H1 (cell line): ENCODE data around the gene CAPN7. TPM values are rescaled to one million over a fixed set of nuclear protein-coding genes. Genes with fewer than 3 reads are reported as not detected.

Experiments
- CTCF ChIA-PET: fragments of 300-600 bp; sonication (Branson Sonifier 250); formaldehyde crosslinking; loops from one replicate; lab custom pipeline; 2021; ENCODE audit not compliant: partially characterized antibody; lab: Charles Lee
- POLR2A ChIA-PET: fragments of 300-600 bp; sonication (Branson Sonifier 250); formaldehyde crosslinking; loops from one replicate; lab custom pipeline; 2021; ENCODE audit warnings: inconsistent platforms; ENCODE audit not compliant: partially characterized antibody; lab: Charles Lee
- DNase-seq, 2 experiments: peaks; one replicate each; pipeline versions ENCODE4 v3.0.0 to v3.0.0-alpha.2; 2010 to 2022; ENCODE audit warnings: low spot score in 2 of 2, low read depth in 1 of 2, mixed read lengths in 1 of 2
- FAIRE-seq: peaks from 2 replicates; lab custom pipeline; 2011; peaks lifted over from hg19 to GRCh38; lab: Jason Lieb, UNC
- H2AFZ ChIP-seq: 2 replicates; pipeline ENCODE4 v1.8.1; 2012; ENCODE audit warnings: low read length, inconsistent platforms
- H2AK5ac ChIP-seq: 2 replicates; pipeline ENCODE4 v1.6.1; 2013; ENCODE audit warnings: low read depth, low read length
- H2BK120ac ChIP-seq: replicated peaks from 2 replicates; pipeline ENCODE3; 2013; ENCODE audit warnings: low read depth, low read length, inconsistent platforms
- H2BK12ac ChIP-seq: 2 replicates; pipeline ENCODE4 v1.6.1; 2013; ENCODE audit warnings: low read depth, low read length
- H2BK15ac ChIP-seq: 2 replicates; pipeline ENCODE4 v1.6.1; 2013; ENCODE audit warnings: low read length
- H2BK20ac ChIP-seq: 2 replicates; pipeline ENCODE4 v1.6.1; 2013; ENCODE audit warnings: low read length
- H2BK5ac ChIP-seq: 2 replicates; pipeline ENCODE4 v1.6.1; 2013; ENCODE audit warnings: low read depth, low read length
- H3K14ac ChIP-seq: 2 replicates; pipeline ENCODE4 v1.6.1; 2013; ENCODE audit warnings: inconsistent platforms; ENCODE audit not compliant: insufficient read length
- H3K18ac ChIP-seq: 2 replicates; pipeline ENCODE4 v1.6.1; 2013; ENCODE audit warnings: low read length; ENCODE audit errors: extremely low read depth
- H3K23ac ChIP-seq: 2 replicates; pipeline ENCODE4 v1.6.1; 2013; ENCODE audit warnings: inconsistent platforms; ENCODE audit not compliant: insufficient read length
- H3K23me2 ChIP-seq: 2 replicates; pipeline ENCODE4 v1.6.1; 2013; ENCODE audit warnings: low read depth, low read length
- H3K27ac ChIP-seq: 2 replicates; pipeline ENCODE4 v1.6.1; 2011; ENCODE audit warnings: low read depth, low read length, inconsistent platforms
- H3K27me3 ChIP-seq, 4 experiments: replicated peaks in 1 of 4; 1 replicate in 1 of 4; 2 replicates in 3 of 4; pipeline versions ENCODE4 v1.6.1 to v1.8.1; 2011 to 2013; ENCODE audit warnings: low read length in 3 of 4, mild to moderate bottlenecking in 3 of 4, inconsistent platforms in 2 of 4, mixed read lengths in 2 of 4, moderate library complexity in 1 of 4; ENCODE audit not compliant: control insufficient read depth in 3 of 4, insufficient read depth in 3 of 4; ENCODE audit errors: extremely low read depth in 1 of 4
- H3K36me3 ChIP-seq, 4 experiments: 2 replicates each; pipeline versions ENCODE4 v1.6.1 to v1.8.1; 2011 to 2013; ENCODE audit warnings: mild to moderate bottlenecking in 4 of 4, low read length in 3 of 4, moderate library complexity in 2 of 4, control low read depth in 1 of 4, inconsistent platforms in 1 of 4; ENCODE audit not compliant: insufficient read depth in 4 of 4, control insufficient read depth in 2 of 4
- H3K4ac ChIP-seq: replicated peaks from 2 replicates; pipeline ENCODE3; 2013; ENCODE audit warnings: low read length, low read depth, mixed read lengths, inconsistent platforms; ENCODE audit not compliant: insufficient read length
- H3K4me1 ChIP-seq, 4 experiments: replicated peaks in 1 of 4; 1 replicate in 1 of 4; 2 replicates in 3 of 4; pipeline versions ENCODE4 v1.6.1 to v1.8.1; 2011 to 2013; ENCODE audit warnings: low read length in 3 of 4, inconsistent platforms in 2 of 4, mixed read lengths in 1 of 4; ENCODE audit not compliant: insufficient read depth in 4 of 4, control insufficient read depth in 3 of 4
- H3K4me2 ChIP-seq, 2 experiments: 2 replicates each; pipeline versions ENCODE4 v1.6.1 to v1.8.1; 2011 to 2013; ENCODE audit warnings: low read depth in 2 of 2, low read length in 2 of 2, control low read depth in 1 of 2, inconsistent platforms in 1 of 2, mild to moderate bottlenecking in 1 of 2; ENCODE audit not compliant: insufficient read depth in 1 of 2
- H3K4me3 ChIP-seq, 4 experiments: fragments of 200-600, 300-600 bp in 1 of 4; sonication (generic), shearing (Covaris generic), sonication (Bioruptor Twin) in 1 of 4; 2 replicates each; pipeline versions ENCODE4 v1.5.1 to v1.8.1; 2011 to 2016; ENCODE audit warnings: low read length in 4 of 4, low read depth in 3 of 4, control low read depth in 2 of 4, inconsistent platforms in 2 of 4, mild to moderate bottlenecking in 2 of 4, mixed read lengths in 1 of 4, moderate library complexity in 1 of 4; ENCODE audit not compliant: insufficient read depth in 2 of 4; ENCODE audit errors: extremely low read depth in 1 of 4
- H3K56ac ChIP-seq: replicated peaks from 2 replicates; pipeline ENCODE3; 2013; ENCODE audit warnings: low read depth, mild to moderate bottlenecking, mixed read lengths, low read length, inconsistent platforms; ENCODE audit not compliant: insufficient read length
- H3K79me1 ChIP-seq: 2 replicates; pipeline ENCODE4 v1.6.1; 2013; ENCODE audit warnings: low read depth, low read length, control low read depth
- H3K79me2 ChIP-seq, 2 experiments: 2 replicates each; pipeline versions ENCODE4 v1.6.1 to v1.8.1; 2012 to 2013; ENCODE audit warnings: low read length in 2 of 2, mild to moderate bottlenecking in 2 of 2, inconsistent platforms in 1 of 2; ENCODE audit not compliant: insufficient read depth in 2 of 2, control insufficient read depth in 1 of 2
- H3K9ac ChIP-seq, 4 experiments: replicated peaks in 1 of 4; 1 replicate in 1 of 4; 2 replicates in 3 of 4; pipeline versions ENCODE4 v1.6.1 to v1.8.1; 2011 to 2013; ENCODE audit warnings: low read depth in 3 of 4, low read length in 3 of 4, control low read depth in 2 of 4, mild to moderate bottlenecking in 2 of 4, moderate library complexity in 2 of 4, inconsistent platforms in 1 of 4; ENCODE audit errors: extremely low read depth in 1 of 4
- H3K9me3 ChIP-seq, 2 experiments: 2 replicates each; pipeline versions ENCODE4 v1.6.1 to v1.8.1; 2012 to 2013; ENCODE audit warnings: mild to moderate bottlenecking in 2 of 2, moderate library complexity in 2 of 2, control low read depth in 1 of 2, inconsistent platforms in 1 of 2, low read depth in 1 of 2, low read length in 1 of 2, mixed read lengths in 1 of 2; ENCODE audit not compliant: insufficient read depth in 2 of 2
- H4K20me1 ChIP-seq, 2 experiments: replicated peaks in 1 of 2; 2 replicates each; pipeline versions ENCODE3 to v1.8.1; 2011 to 2013; ENCODE audit warnings: inconsistent platforms in 2 of 2, low read length in 2 of 2, mild to moderate bottlenecking in 1 of 2; ENCODE audit not compliant: insufficient read depth in 2 of 2, control insufficient read depth in 1 of 2
- H4K5ac ChIP-seq: 2 replicates; pipeline ENCODE4 v1.6.1; 2013; ENCODE audit warnings: low read length, low read depth, mixed read lengths, inconsistent platforms; ENCODE audit not compliant: insufficient read length
- H4K8ac ChIP-seq: 2 replicates; pipeline ENCODE4 v1.8.0; 2013; ENCODE audit warnings: mild to moderate bottlenecking, moderate library complexity, low read length, inconsistent platforms; ENCODE audit not compliant: insufficient read depth; ENCODE audit errors: extremely low read depth
- H4K91ac ChIP-seq: replicated peaks from 2 replicates; pipeline ENCODE3; 2013; ENCODE audit warnings: low read length, mixed read lengths, inconsistent platforms; ENCODE audit not compliant: insufficient read length
- CHD2 ChIP-seq: IDR thresholded peaks from 2 replicates; pipeline ENCODE4 v1.6.1; 2012; ENCODE audit warnings: low read length, improper control_type of control experiment
- E2F6 ChIP-seq: IDR thresholded peaks from 2 replicates; pipeline ENCODE4 v1.6.1; 2012; ENCODE audit warnings: inconsistent platforms
- EP300 ChIP-seq, 2 experiments: IDR thresholded peaks; 1 replicate in 1 of 2; 2 replicates in 1 of 2; pipeline ENCODE4 v1.6.1; 2011 to 2012; ENCODE audit warnings: low read depth in 2 of 2, low read length in 2 of 2, mild to moderate bottlenecking in 2 of 2, borderline replicate concordance in 1 of 2, inconsistent platforms in 1 of 2, moderate library complexity in 1 of 2
- FOSL1 ChIP-seq: IDR thresholded peaks from 2 replicates; pipeline ENCODE4 v1.6.1; 2011; ENCODE audit warnings: mild to moderate bottlenecking, low read depth, low read length, moderate library complexity; ENCODE audit not compliant: insufficient read depth
- HDAC2 ChIP-seq, 2 experiments: fragments of 300-600 bp in 1 of 2; sonication (generic) in 1 of 2; IDR thresholded peaks; 2 replicates each; pipeline ENCODE4 v1.6.1; 2011 to 2012; ENCODE audit warnings: low read depth in 2 of 2, low read length in 2 of 2, mild to moderate bottlenecking in 2 of 2, moderate library complexity in 2 of 2, borderline replicate concordance in 1 of 2, inconsistent platforms in 1 of 2
- NRF1 ChIP-seq: IDR thresholded peaks from 2 replicates; pipeline ENCODE4 v1.6.1; 2011; ENCODE audit warnings: mild to moderate bottlenecking, low read depth, low read length, improper control_type of control experiment
- TAF1 ChIP-seq: IDR thresholded peaks from 2 replicates; pipeline ENCODE4 v1.6.1; 2011; ENCODE audit warnings: mild to moderate bottlenecking, low read depth, low read length
- ZNF274 ChIP-seq: IDR thresholded peaks from 2 replicates; pipeline ENCODE4 v1.7.0; 2012; ENCODE audit warnings: low read length, borderline replicate concordance; ENCODE audit errors: extremely low read depth
- WGBS, 2 experiments: shearing (Covaris generic) in 1 of 2; methylation state at CpG; one replicate each; pipeline versions ENCODE4 v1.1.6 to v1.1.7; 2013 to 2015; ENCODE audit warnings: low lambda C conversion rate in 2 of 2, mixed read lengths in 2 of 2, inconsistent platforms in 1 of 2, low coverage in 1 of 2, missing lambda C conversion rate in 1 of 2; ENCODE audit not compliant: insufficient replicate concordance in 2 of 2, insufficient coverage in 1 of 2, insufficient read length in 1 of 2; ENCODE audit errors: extremely low coverage in 1 of 2, missing lambda C conversion rate in 1 of 2; 5-methylcytosine and 5-hydroxymethylcytosine counted together
- polyA plus RNA-seq, 7 experiments: library from polyadenylated mRNA; depleted of rRNA in 3 of 7; stranded (reverse) in 5 of 7; unstranded in 2 of 7; fragments of >200 nt in 5 of 7; fragments of 200-250 nt in 2 of 7; gene quantifications; 1 replicate in 5 of 7; 2 replicates in 1 of 7; 4 replicates in 1 of 7; pipeline versions ENCODE4 v1.2.1 to v1.2.3, GENCODE V29; 2011 to 2013; ENCODE audit warnings: missing spikeins in 2 of 7, mixed read lengths in 2 of 7
- total RNA-seq: library from RNA; stranded (reverse); fragmentation: NEBNext Ultra II Directional; extraction: Animal tissue kit (Norgen Biotek cat#: 25700); gene quantifications from 2 replicates; pipeline ENCODE4 v1.2.1, GENCODE V29; 2021

The CAPN7 gene
- total and polyA plus RNA-seq, 2 of the 8 experiments (the other 6 are each of a cell fraction or from before 2014, with no cell fraction given): 5.3 to 13.2 TPM

- no peak overlapping the region for H2BK12ac ChIP-seq
- no peak overlapping the region for H4K5ac ChIP-seq
- no peaks in the 10 kb centered on the region for H3K9me3 ChIP-seq
- no peak overlapping the region for H4K91ac ChIP-seq
- no peak overlapping the region for H4K8ac ChIP-seq
- H3K23ac ChIP-seq: no peak overlapping the region
- no peak overlapping the region for H3K18ac ChIP-seq
- no peaks in the 10 kb centered on the region for H4K20me1 ChIP-seq
- no peak overlapping the region for H3K14ac ChIP-seq
- H3K4me2 ChIP-seq: no peak overlapping the region
- no peak overlapping the region for H2BK120ac ChIP-seq
- no peak overlapping the region for H3K9ac ChIP-seq
- no peak overlapping the region for H3K56ac ChIP-seq
- H3K27ac ChIP-seq: no peak overlapping the region
- H3K4me1 ChIP-seq: no peaks in the 10 kb centered on the region
- no peaks in the 10 kb centered on the region; the same call in 1 of the 2 replicates for H3K23me2 ChIP-seq
- H2BK5ac ChIP-seq: no peak overlapping the region
- no peak overlapping the region for H2AK5ac ChIP-seq
- peaks cover 0 to 3% (median 0%) of the 10 kb centered on the region in 4 experiments; a peak in 2 of 7 replicates for H3K27me3 ChIP-seq
- no peaks in the 10 kb centered on the region for H3K36me3 ChIP-seq
- WGBS, 2 experiments: 93% methylated on average over 8 of the region's 8 CpGs; no CpG with 5 or more reads in 1 of the 2 experiments
- no peaks in the 10 kb centered on the region for H3K79me2 ChIP-seq
- ChIA-PET POLR2A (no interaction called here), CTCF (interaction anchor here (0.6 kb wide), 1 partner anchor 25 kb away, joined by 4 read pairs; no protein-coding TSS in a partner anchor)
- H3K4me3 ChIP-seq: no peak overlapping the region
- H2BK15ac ChIP-seq: no peak overlapping the region
- TF ChIP-seq E2F6: no peak
- no peak for TF ChIP-seq ZNF274
- TF ChIP-seq EP300 (IDR thresholded peaks at IDR 0.05; ENCODE audit: borderline replicate concordance in 1 of 2, low read depth in 2 of 2, low read length in 2 of 2): no peak
- TF ChIP-seq TAF1: no peak
- no peak for TF ChIP-seq CHD2
- no peak for TF ChIP-seq NRF1
- no peak for TF ChIP-seq FOSL1
- no peak for TF ChIP-seq HDAC2 (IDR thresholded peaks at IDR 0.05; ENCODE audit: borderline replicate concordance in 1 of 2, low read depth in 2 of 2, low read length in 2 of 2)
- no peak overlapping the region for H2AFZ ChIP-seq
- DNase-seq (no peak), FAIRE-seq (no peak)
- H2BK20ac ChIP-seq: no peak overlapping the region
- H3K4ac ChIP-seq: no peak overlapping the region
- H3K79me1 ChIP-seq: no peaks in the 10 kb centered on the region
These were observed 31.1 kb upstream of the CAPN7 start for GRCh38 chr3:15174953-15175352.
